Upper lobe of left lung (tissue), 6 donors: ENCODE results near the gene SND1. TPM values are rescaled to one million over a fixed set of nuclear protein-coding genes. Genes with fewer than 3 reads are reported as not detected.
A peak's percentile ranks its signal among the peaks of the same experiment; 100 is the strongest.

ENCODE experiments used
- ATAC-seq, 2 donors: fragments of 200-7000 bp; cut with Tn5 transposase; one replicate each; pipeline ENCODE4 v1.9.1; 2022; ENCODE audit warnings: mild to moderate bottlenecking in 2 of 2, moderate library complexity in 2 of 2; ENCODE audit not compliant: low FRiP score in 2 of 2
- DNase-seq, 2 donors: peaks; one replicate each; pipeline ENCODE4 v3.0.0-alpha.2; 2019 to 2020
- H3K27ac ChIP-seq, 4 donors: fragments of 200-600 bp; sonication (generic); one replicate each; pipeline ENCODE4 v1.5.1; 2016 to 2019
- H3K27me3 ChIP-seq, 4 donors: fragments of 200-600 bp; sonication (generic); one replicate each; pipeline ENCODE4 v1.5.1; 2017 to 2019
- H3K36me3 ChIP-seq, 4 donors: fragments of 200-600 bp; sonication (generic); one replicate each; pipeline ENCODE4 v1.5.1; 2016 to 2019
- H3K4me1 ChIP-seq, 4 donors: fragments of 200-600 bp; sonication (generic); one replicate each; pipeline ENCODE4 v1.5.1; 2018 to 2019
- H3K4me3 ChIP-seq, 4 donors: fragments of 200-600 bp; sonication (generic); one replicate each; pipeline ENCODE4 v1.5.1; 2017 to 2019; ENCODE audit warnings: mild to moderate bottlenecking in 2 of 4, moderate library complexity in 1 of 4
- H3K9me3 ChIP-seq, 4 donors: fragments of 200-600 bp; sonication (generic); one replicate each; pipeline ENCODE4 v1.5.1; 2018 to 2019
- EP300 ChIP-seq, 4 donors: sonication (generic); formaldehyde crosslinking; IDR thresholded peaks; one replicate each; pipeline ENCODE4 v1.5.1; 2017; ENCODE audit warnings: antibody characterized with exemption in 4 of 4, control low read depth in 2 of 4
- POLR2A ChIP-seq, 4 donors: fragments of 450-650 bp; IDR thresholded peaks; one replicate each; pipeline ENCODE4 v1.5.1; 2016 to 2017; ENCODE audit warnings: antibody characterized with exemption in 4 of 4, mild to moderate bottlenecking in 2 of 4
- POLR2AphosphoS5 ChIP-seq, 2 donors: sonication (generic); formaldehyde crosslinking; IDR thresholded peaks; one replicate each; pipeline ENCODE4 v1.5.1; 2017; ENCODE audit warnings: antibody characterized with exemption in 2 of 2
- WGBS, 2 donors: methylation state at CpG; one replicate each; pipeline ENCODE4 v1.1.5; 2017 to 2018; 5-methylcytosine and 5-hydroxymethylcytosine counted together
- total RNA-seq, 6 donors: library from RNA; depleted of rRNA in 4 of 6; stranded (reverse); fragments of >200 nt in 4 of 6; gene quantifications; one replicate each; pipeline versions ENCODE4 v1.1.0 to v1.2.1, GENCODE V29; 2016 to 2021
- TF ChIP-seq, protein P1 (sequence below), 6 experiments: fragments of 450-650 bp in 4 of 6; fragments of 200-600 bp in 2 of 6; sonication (generic) in 2 of 6; IDR thresholded peaks; one replicate each; pipeline ENCODE4 v1.5.1; 2016 to 2019; ENCODE audit warnings: antibody characterized with exemption in 6 of 6
- donor health status: DM: no; HTN: no; CAD: no; lungs with moderate emphysema.
- donor health status: DM: no; HTN: yes; CAD: no; lungs with severe emphysema.

SND1 gene
- total RNA-seq, 6 donors from 2014 or later, result 107 to 167 (median 121) TPM

DNA sequence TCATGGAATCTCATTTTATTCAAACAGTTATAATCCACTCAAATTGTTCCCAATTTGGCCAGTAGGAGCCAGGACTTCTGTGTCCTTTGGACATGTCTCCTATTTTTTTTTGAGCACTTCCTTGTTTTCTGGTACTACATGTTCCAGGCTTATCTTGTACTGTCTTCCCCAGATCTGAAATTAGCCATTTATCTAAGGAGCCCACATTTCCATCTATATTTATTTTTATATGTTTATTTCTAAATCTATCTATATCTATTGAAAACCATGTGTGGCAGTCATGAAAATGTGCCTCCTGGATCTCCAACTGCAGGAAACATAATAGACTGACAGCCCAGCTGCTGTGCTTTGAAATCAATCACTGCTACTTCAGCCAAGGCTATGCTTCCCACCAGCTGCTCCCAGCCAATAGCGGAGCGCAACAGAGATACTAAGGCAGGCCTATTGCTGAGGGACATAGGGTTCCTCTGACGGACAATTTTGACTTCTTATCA is 232.1 kb downstream of the SND1 start:
- ATAC-seq (no peak), DNase-seq (no peak)
- Histone ChIP-seq H3K27me3 (no peaks in the 10 kb centered on the region), H3K36me3 (peaks cover 0 to 12% (median 0%) of the 10 kb centered on the region in 4 donors), H3K27ac (no peak overlapping the region), H3K9me3 (no peaks in the 10 kb centered on the region), H3K4me1 (peaks cover 0 to 22% (median 16%) of the 10 kb centered on the region in 4 donors), H3K4me3 (no peak overlapping the region)
- WGBS, 2 donors, result 92 to 100% methylated on average over 3 of the region's 3 CpGs
- no peak for TF ChIP-seq POLR2A (IDR thresholded peaks at IDR 0.05)
- TF ChIP-seq, protein P1, sequence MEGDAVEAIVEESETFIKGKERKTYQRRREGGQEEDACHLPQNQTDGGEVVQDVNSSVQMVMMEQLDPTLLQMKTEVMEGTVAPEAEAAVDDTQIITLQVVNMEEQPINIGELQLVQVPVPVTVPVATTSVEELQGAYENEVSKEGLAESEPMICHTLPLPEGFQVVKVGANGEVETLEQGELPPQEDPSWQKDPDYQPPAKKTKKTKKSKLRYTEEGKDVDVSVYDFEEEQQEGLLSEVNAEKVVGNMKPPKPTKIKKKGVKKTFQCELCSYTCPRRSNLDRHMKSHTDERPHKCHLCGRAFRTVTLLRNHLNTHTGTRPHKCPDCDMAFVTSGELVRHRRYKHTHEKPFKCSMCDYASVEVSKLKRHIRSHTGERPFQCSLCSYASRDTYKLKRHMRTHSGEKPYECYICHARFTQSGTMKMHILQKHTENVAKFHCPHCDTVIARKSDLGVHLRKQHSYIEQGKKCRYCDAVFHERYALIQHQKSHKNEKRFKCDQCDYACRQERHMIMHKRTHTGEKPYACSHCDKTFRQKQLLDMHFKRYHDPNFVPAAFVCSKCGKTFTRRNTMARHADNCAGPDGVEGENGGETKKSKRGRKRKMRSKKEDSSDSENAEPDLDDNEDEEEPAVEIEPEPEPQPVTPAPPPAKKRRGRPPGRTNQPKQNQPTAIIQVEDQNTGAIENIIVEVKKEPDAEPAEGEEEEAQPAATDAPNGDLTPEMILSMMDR (IDR thresholded peaks at IDR 0.05), result peak in 1 of 6 experiments; percentile 8

DNA sequence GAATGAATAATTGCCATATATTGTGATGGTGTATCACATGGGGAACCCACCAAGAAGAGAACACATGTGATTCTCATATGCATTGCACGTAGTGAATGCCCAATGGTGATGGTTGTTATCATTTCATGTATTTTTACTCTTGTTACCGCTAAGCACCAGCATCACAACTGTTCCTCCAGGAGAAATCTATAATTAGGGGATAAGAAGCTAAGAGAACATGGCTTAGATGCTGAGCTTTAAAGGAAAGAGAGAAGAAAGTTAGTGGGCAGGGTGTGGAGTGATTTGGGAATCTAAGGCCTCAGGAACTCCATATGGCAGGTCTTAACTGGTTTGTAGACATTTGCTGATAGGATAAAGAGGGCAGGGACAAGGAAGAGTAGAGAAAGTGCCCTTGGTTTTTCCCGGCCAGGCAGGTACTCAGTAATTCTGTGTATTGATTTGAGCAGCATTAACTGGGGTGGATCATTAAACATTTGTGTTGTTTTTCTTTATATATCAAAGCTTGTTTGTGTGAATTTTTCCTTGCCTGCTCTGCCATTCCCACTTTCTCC is 233.3 kb downstream of the SND1 start:
- Histone ChIP-seq H3K4me1 (peaks cover 0 to 22% (median 16%) of the 10 kb centered on the region in 4 donors), H3K27ac (no peak overlapping the region), H3K4me3 (no peak overlapping the region), H3K36me3 (peaks cover 0 to 15% (median 0%) of the 10 kb centered on the region in 4 donors), H3K9me3 (no peaks in the 10 kb centered on the region), H3K27me3 (no peaks in the 10 kb centered on the region)
- ATAC-seq, result no peak
- no peak for TF ChIP-seq POLR2A (IDR thresholded peaks at IDR 0.05)
- TF ChIP-seq, protein P1 (IDR thresholded peaks at IDR 0.05), result no peak
- no peak for TF ChIP-seq EP300 (IDR thresholded peaks at IDR 0.05)
- TF ChIP-seq POLR2AphosphoS5 (IDR thresholded peaks at IDR 0.05), result no peak
- 96 to 97% methylated on average over 3 of the region's 3 CpGs for WGBS, 2 donors
- no peak for DNase-seq

DNA sequence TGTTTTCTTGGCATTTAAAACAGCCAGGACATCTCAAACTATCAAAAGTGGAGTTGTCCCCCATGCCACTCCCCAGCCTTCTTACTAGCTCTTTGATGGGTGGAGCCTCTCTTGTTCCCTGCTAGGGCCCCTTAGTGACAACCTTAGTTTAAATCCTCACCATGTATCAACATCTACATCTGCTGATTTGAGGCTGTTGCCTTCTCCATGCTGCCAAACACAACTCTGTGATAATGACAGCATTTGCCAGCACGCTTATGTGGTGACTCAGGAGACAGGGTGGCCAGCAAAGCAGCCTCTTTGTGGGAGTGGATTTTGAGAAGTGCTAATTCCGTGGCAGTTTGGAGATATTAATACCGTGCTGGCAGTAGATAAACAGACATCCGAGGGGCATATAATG is 233.8 kb downstream of the SND1 start:
- Histone ChIP-seq H3K4me1 (peaks cover 0 to 25% (median 19%) of the 10 kb centered on the region in 4 donors), H3K36me3 (peaks cover 0 to 15% (median 0%) of the 10 kb centered on the region in 4 donors), H3K4me3 (no peak overlapping the region), H3K9me3 (no peaks in the 10 kb centered on the region), H3K27me3 (no peaks in the 10 kb centered on the region), H3K27ac (no peak overlapping the region)
- TF ChIP-seq, protein P1 (IDR thresholded peaks at IDR 0.05), result no peak
- no peak for TF ChIP-seq EP300 (IDR thresholded peaks at IDR 0.05)
- TF ChIP-seq POLR2A (IDR thresholded peaks at IDR 0.05), result no peak
- TF ChIP-seq POLR2AphosphoS5 (IDR thresholded peaks at IDR 0.05), result no peak
- no peak for DNase-seq
- 56 to 68% methylated on average over 4 of the region's 4 CpGs for WGBS, 2 donors
- peak in 1 of 2 donors; percentile 60 for ATAC-seq

DNA sequence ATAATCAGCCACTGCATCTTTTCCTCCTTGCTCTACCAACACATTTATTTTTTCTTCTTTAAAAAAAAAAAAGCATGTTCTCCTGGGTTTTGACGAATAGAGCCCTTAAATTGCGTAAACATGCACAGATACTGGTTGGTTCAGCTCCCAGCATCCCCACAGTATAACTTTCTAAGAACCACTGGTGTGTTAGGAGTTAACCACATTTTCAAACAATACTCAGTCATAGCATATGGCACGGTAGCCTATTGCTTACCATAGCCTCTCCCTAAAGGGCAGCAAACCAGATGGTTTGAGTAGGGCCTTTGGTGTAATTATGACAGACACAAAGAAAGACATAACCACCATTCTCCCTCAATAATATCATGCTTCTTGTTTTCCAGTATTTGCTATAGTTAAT is 234.3 kb downstream of the SND1 start:
- TF ChIP-seq POLR2AphosphoS5 (IDR thresholded peaks at IDR 0.05), result no peak
- TF ChIP-seq, protein P1 (IDR thresholded peaks at IDR 0.05), result no peak
- no peaks in the 10 kb centered on the region for H3K9me3 ChIP-seq
- ATAC-seq (no peak), DNase-seq (no peak)
- H3K36me3 ChIP-seq, result peaks cover 0 to 15% (median 0%) of the 10 kb centered on the region in 4 donors
- H3K4me3 ChIP-seq, result no peak overlapping the region
- H3K27ac ChIP-seq, result no peak overlapping the region
- H3K27me3 ChIP-seq, result no peaks in the 10 kb centered on the region
- peaks cover 0 to 28% (median 23%) of the 10 kb centered on the region in 4 donors for H3K4me1 ChIP-seq
- WGBS, 2 donors, result 71 to 73% methylated on average over 3 of the region's 3 CpGs

DNA sequence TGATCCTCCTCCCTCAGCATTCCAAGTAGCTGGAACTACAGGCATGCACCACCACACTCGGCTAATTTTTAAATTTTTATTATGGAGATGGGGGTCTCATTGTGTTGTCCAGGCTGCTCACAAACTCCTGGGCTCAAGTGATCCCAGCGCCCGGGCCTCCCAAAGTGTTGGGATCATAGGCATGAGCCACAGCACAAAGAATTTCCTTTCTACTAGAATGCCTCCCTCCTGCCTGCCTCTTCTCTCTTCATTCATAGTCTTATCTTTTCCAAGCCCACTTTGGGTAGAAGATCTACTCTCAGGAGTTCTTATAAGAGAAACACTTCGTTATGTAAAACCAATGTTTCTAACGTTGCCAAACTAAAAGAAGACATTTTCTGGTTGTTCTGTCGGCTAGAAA is 235.1 kb downstream of the SND1 start:
- H3K4me3 ChIP-seq, result no peak overlapping the region
- no peaks in the 10 kb centered on the region for H3K9me3 ChIP-seq
- H3K27me3 ChIP-seq, result no peaks in the 10 kb centered on the region
- ATAC-seq (no peak), DNase-seq (no peak)
- H3K4me1 ChIP-seq, result peaks cover 0 to 33% (median 26%) of the 10 kb centered on the region in 4 donors
- no peak for TF ChIP-seq POLR2A (IDR thresholded peaks at IDR 0.05)
- TF ChIP-seq POLR2AphosphoS5 (IDR thresholded peaks at IDR 0.05), result no peak
- TF ChIP-seq, protein P1 (IDR thresholded peaks at IDR 0.05), result no peak
- TF ChIP-seq EP300 (IDR thresholded peaks at IDR 0.05), result no peak
- H3K27ac ChIP-seq, result no peak overlapping the region
- peaks cover 0 to 15% (median 0%) of the 10 kb centered on the region in 4 donors for H3K36me3 ChIP-seq
- 75 to 86% methylated on average over 6 of the region's 6 CpGs for WGBS, 2 donors
